Cortex of kidney (tissue), 1 donor: Measurements from ENCODE around the gene WDR38.

Source experiments
- DNase-seq: peaks from one replicate; lab custom pipeline; 2025; lab: John Stamatoyannopoulos, UW

WDR38 gene

DNA sequence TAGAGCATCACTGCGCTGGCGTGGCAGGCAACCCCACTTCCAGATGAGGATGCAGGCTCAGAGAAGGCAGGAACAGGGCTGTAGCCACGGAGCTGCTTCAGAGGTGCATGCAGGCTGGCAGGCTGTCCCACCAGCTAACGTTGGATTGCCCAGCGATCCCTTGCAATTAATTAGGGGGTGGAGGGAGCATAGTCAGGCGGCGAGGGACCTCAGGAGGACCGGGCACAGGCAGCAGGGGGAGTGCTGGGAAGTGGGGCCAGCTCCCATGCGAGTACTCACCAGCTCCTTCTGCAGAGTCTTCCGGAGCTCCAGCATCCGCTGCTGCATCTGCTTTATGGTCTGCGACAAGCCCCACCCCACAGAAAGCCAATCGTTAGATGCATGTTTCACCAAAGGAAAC, 29.0 kb downstream of the WDR38 start:
- no peak for DNase-seq

DNA sequence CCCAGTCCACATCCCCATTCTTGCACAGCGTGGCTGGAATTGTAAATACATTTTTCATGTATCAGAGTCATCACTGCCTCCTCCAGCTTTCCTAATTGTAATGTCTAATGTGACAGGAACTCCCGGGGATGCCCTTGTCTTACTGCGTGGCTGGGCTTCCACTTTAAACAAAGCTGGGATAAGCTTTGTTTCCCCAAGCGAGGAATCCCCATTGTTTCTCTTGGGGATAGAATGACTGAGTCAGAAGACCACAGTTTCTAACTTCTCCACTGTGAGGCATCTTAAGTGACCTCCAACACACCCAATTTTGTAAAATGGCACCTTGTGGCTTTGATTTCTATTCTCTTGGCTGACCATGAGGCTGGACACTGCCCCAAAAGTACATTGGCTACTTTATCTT, 31.1 kb downstream of the WDR38 start:
- DNase-seq, result no peak

DNA sequence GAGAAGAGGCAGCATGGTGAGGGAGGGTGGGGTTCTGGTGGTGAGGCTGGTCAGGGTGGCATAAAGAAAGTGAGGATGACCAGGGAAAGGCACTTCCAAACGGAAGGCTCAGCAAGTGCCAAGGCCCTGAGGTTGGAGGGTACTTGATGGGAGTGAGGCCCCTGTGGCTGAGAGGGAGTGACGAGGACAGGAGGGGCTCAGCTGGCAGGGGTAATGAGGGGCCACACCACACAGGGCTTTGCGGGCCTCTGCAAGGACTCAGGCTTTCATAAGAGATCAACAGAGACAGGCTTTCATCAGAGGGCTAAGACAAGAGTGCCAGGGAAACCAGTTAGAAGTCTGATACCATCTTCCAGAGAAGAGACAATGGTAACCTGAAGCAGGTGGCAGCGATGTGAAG, 32.3 kb downstream of the WDR38 start:
- DNase-seq, result no peak

DNA sequence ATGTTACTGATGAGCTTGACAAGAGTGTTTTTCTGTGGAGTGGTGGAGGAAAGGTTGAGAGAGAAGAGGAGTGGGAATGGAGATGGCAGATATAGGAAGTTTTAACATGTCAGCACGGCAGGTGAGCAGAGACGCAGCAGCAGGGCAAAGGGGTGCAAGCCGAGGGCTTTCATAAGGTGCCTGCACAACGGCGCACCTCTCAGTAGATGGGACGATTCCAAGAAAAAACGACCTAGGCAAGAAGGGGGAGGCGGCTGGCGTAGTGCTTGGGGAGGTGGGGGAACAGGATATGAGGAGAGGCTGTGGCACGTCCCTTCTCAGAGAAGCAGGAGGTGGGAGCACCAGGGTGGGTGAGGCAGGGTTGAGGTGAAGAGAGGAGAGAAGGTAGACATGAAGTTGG, 33.2 kb downstream of the WDR38 start:
- no peak for DNase-seq

DNA sequence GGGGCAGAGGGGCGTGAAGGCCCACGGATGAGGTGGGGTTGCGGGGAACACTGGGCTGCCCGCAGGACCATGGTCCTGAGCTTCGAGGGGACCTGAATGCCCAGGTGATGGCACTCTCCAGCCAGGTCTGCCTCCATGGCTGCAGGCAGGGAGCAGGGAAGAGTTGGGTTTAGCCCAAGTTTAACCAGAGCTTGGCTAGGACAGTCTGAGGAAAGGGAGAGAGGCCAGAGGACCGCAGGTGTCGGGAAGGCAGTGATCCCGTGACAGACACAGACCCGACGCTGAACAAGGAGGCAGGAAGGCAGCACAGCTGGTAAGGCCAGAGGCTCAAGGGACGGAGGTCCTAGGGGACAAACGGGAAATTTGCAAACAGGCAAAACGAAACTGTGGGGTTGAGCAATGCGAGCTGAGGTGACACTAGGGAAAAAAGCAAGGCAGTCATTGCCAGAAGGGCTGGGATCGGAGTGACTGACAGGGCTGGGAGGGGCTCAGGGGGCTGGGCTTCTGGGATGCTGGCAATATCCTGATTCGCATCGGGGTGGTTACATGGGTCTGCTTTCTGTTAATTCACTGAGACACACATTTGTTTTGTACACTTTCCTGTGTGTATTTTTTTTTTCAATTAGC, 33.7 kb downstream of the WDR38 start:
- DNase-seq, result no peak

DNA sequence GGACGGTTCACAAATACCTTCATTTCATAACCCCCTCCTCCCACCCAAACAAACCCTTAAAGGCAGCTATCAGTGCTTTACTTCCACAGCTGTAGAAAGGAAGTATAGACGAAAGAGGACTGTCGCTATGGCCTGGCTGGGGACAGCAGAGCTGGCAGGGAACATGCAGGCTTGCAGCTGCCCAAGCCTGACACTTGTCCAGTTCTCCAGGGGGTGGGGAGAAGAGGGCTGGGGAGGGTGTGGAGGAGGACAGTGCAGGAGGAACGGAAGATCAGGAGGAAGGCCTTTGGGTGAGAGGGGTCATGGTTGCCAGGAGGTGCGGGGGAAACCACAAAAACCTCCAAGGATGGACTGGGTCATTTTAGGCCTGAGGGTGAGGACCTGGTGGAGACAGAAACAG, 34.6 kb downstream of the WDR38 start:
- DNase-seq, result no peak

DNA sequence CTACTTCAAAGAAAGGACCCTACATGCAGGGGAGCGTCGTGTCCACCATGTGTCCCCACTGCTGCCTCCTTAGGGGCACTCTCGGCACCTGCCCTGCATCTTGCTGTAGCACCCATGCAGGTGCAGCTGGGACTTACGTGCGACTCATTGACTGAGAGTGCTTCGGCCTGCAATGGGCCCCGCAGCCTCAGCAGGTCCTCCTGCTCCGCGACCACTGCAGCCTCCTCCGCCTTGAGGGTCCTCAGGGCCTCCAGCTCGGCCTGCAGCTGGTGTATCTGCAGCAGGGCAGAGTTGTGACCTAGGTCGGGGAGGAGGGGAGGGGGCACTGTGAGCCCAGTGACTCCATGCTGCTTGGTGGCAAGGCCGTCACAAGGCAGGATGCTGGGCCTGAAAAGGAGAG, 35.7 kb downstream of the WDR38 start:
- DNase-seq, result no peak

DNA sequence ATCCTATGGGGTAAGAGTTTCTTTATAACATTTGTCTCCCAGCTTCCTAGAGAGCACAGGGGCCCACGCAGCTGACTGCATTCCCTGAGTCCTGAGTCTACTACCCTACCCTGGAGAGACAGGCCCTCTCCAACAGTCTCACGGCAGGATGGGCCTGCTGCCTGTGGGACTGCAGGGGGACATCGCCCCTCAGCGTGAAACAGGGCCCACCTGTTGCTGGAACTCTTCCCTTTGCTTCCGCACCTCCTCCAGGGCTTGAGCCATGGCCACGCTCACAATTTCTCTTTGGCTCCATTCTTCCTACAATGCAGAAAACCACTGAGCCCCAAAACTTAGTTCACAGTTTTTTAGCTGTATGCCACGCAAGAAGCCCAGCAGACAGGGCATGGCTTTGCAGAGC, 36.9 kb downstream of the WDR38 start:
- DNase-seq, result no peak

DNA sequence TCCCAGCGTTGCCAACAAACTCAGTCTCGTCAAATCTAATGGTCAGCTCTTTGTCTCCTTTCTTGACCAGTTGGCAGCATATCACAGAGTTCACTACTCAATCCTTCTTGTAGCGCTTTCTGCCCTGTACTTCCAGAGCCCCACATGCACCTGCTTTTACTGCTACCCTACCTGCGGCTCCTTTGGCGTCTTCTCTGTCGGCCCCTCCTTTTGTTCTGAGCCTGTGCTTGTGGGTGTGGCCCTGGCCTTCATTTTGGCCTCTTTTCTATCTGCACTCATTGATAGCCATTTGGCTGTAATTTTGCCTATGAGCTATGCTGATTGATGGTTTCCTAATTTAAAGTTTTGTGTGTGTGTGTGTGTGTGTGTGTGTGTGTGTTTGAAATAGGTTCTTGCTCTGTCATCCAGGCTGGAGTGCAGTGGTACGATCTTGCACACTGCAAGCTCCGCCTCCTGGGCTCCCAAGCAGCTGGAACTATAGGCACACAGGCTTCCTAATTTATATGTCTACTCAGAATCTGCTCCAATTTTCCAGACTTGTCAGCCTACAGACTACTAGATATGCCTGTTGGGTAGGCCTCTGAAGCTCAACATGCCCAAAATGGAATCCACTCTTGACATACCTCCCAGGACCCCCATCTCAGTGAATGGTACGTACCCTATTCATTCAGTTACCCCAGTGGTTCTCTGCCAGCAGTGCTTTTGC, 40.9 kb downstream of the WDR38 start:
- DNase-seq, result no peak

DNA sequence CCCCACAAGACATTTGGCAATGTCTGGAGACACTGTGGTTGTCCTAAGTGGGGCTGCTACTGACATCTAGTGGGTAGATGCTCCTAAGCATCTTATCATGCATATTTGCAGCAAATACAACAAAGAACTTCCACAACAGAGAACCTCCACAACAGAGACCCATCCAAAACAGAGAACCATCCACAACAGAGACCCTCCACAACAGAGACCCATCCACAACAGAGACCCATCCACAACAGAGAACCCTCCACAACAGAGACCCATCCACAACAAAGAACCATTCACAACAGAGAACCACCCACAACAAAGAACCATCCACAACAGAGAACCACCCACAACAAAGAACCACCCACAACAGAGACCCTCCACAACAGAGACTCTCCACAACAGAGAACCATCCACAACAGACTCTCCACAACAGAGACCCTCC, 41.5 kb downstream of the WDR38 start:
- DNase-seq, result no peak

DNA sequence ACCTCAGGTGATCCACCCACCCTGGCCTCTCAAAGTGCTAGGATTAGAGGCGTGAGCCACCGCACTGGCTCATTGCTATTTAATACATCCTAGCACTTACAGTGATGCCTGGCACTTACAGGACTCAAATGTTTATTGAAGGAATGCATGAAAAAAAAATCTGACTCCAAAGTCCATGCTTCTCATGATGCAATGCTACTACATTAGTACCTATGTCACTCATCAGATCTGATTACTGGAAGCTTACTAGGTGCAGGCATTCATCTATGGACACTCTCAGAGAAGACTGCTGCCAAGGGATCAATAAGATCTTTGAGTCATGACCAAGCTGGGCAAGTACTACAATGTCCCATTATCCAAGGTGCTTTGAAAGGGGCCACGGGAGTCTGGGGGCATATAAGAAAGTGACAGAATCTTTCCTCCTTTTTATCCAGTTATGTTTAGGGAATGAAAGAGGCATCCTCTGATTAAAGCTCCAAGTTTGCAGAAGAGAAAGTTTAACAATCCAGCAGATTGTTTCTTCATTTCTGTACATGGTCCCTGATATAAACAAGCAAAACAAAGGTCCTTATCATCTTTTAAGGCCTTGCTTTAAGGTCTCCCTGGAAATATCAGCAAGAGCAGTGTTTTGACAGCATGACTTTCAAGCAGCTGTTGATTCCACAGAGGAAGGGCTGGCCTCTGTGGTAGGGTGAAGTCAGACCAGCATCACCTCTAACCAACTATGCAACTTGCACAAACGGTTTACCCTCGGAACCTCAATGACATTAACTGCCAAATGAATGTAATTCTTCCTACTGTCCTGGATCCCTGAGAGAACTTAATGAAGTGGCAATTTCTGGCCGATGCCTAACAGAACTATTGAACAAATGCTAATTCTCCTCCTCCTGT, 44.6 kb downstream of the WDR38 start:
- no peak for DNase-seq

DNA sequence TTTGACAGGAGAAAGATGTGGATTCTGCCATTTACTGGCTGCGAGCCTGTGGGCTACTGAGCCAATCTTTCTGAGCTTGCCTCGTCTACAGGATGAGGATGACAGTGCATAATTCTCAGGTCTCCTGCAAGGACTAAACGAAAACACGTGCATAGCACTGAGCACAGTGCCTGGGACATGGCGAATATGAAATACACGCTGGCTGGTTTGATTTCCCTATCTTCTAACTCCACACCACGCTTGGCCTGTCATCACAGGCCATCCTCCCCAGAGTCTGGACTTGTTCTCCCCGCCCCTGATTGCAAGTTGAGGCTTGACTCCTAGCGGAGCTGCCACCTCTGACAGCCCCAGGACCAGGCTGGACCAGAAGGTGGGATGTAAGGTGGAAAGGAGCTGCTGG, 46.6 kb downstream of the WDR38 start:
- no peak for DNase-seq

DNA sequence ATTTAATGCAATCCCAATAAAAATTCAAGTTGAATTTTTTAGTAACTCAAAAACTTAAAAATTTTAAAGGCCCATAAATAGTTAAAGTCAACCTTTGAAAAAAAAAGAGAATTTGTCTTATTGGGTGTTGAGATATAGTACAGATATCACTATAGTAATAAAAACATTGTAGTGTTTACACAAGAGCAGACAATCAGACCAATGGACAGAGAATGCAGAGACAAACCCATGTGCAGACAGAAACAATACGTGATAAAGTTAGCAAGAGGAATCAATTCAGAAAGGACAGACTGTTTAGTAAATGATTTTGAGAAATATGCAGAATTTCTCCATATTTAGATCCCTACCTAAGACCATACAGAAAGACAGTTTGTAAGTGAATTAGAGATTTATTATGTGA, 53.7 kb downstream of the WDR38 start:
- no peak for DNase-seq
